H9 (cell line): ENCODE data around the gene ATF6. TPM values are rescaled to one million over a fixed set of nuclear protein-coding genes. Genes with fewer than 3 reads are reported as not detected.

Experiments
- DNase-seq: peaks from one replicate; pipeline ENCODE4 v3.0.0-alpha.2; 2017
- H2AFZ ChIP-seq: one replicate; pipeline ENCODE4 v1.6.1; 2013; ENCODE audit warnings: mild to moderate bottlenecking, low read length, control low read depth, moderate library complexity
- H2AK5ac ChIP-seq: 2 replicates; pipeline ENCODE4 v1.6.1; 2013; ENCODE audit warnings: low read length, control low read depth, mixed read lengths; ENCODE audit not compliant: insufficient read length
- H2BK120ac ChIP-seq: one replicate; pipeline ENCODE4 v1.6.1; 2013; ENCODE audit warnings: low read depth, mild to moderate bottlenecking, low read length, control low read depth, inconsistent platforms; ENCODE audit not compliant: poor library complexity, severe bottlenecking
- H2BK12ac ChIP-seq: 2 replicates; pipeline ENCODE4 v1.6.1; 2013; ENCODE audit warnings: low read length, control low read depth, mixed read lengths, low read depth; ENCODE audit not compliant: insufficient read length
- H2BK15ac ChIP-seq: 2 replicates; pipeline ENCODE4 v1.6.1; 2013; ENCODE audit warnings: low read depth, low read length, control low read depth
- H2BK20ac ChIP-seq: one replicate; pipeline ENCODE4 v1.6.1; 2013; ENCODE audit warnings: low read depth, mild to moderate bottlenecking, low read length, control low read depth, inconsistent platforms; ENCODE audit not compliant: poor library complexity, severe bottlenecking
- H2BK5ac ChIP-seq: 2 replicates; pipeline ENCODE4 v1.6.1; 2013; ENCODE audit warnings: low read length, control low read depth, mixed read lengths; ENCODE audit not compliant: insufficient read length
- H3K14ac ChIP-seq: 2 replicates; pipeline ENCODE4 v1.6.1; 2013; ENCODE audit warnings: low read length, control low read depth; ENCODE audit not compliant: insufficient read depth
- H3K18ac ChIP-seq: 2 replicates; pipeline ENCODE4 v1.6.1; 2013; ENCODE audit warnings: low read depth, mild to moderate bottlenecking, mixed read lengths, low read length, control low read depth; ENCODE audit not compliant: insufficient read length
- H3K23ac ChIP-seq: 2 replicates; pipeline ENCODE4 v1.6.1; 2013; ENCODE audit warnings: low read length, control low read depth, mixed read lengths, low read depth; ENCODE audit not compliant: insufficient read length
- H3K23me2 ChIP-seq: 2 replicates; pipeline ENCODE4 v1.6.1; 2013; ENCODE audit warnings: low read depth, mild to moderate bottlenecking, mixed read lengths, low read length, control low read depth; ENCODE audit not compliant: insufficient read length, poor library complexity, severe bottlenecking
- H3K27ac ChIP-seq: 2 replicates; pipeline ENCODE4 v1.5.1; 2013; ENCODE audit warnings: low read length, control low read depth, mixed read lengths, low read depth; ENCODE audit not compliant: insufficient read length
- H3K27me3 ChIP-seq: 2 replicates; pipeline ENCODE4 v1.6.1; 2013; ENCODE audit warnings: low read length, control low read depth, inconsistent platforms; ENCODE audit not compliant: insufficient read depth
- H3K4ac ChIP-seq: 2 replicates; pipeline ENCODE4 v1.6.1; 2013; ENCODE audit warnings: low read depth, mild to moderate bottlenecking, control low read depth, inconsistent platforms, low read length, moderate library complexity
- H3K4me1 ChIP-seq: 2 replicates; pipeline ENCODE4 v1.6.1; 2013; ENCODE audit warnings: low read length, control low read depth, inconsistent platforms; ENCODE audit not compliant: insufficient read depth
- H3K4me2 ChIP-seq: 2 replicates; pipeline ENCODE4 v1.6.1; 2013; ENCODE audit warnings: low read length, control low read depth, mixed read lengths; ENCODE audit not compliant: insufficient read length, insufficient read depth
- H3K56ac ChIP-seq: 2 replicates; pipeline ENCODE4 v1.6.1; 2013; ENCODE audit warnings: low read depth, mild to moderate bottlenecking, mixed read lengths, low read length, control low read depth; ENCODE audit not compliant: insufficient read length
- H3K79me1 ChIP-seq: 2 replicates; pipeline ENCODE4 v1.6.1; 2013; ENCODE audit warnings: low read depth, mild to moderate bottlenecking, moderate library complexity, low read length, control low read depth, inconsistent platforms; ENCODE audit not compliant: insufficient read depth, poor library complexity, severe bottlenecking
- H3K79me2 ChIP-seq: 2 replicates; pipeline ENCODE4 v1.6.1; 2013; ENCODE audit warnings: low read length, control low read depth, inconsistent platforms; ENCODE audit not compliant: insufficient read depth
- H3K9ac ChIP-seq: 2 replicates; pipeline ENCODE4 v1.6.1; 2013; ENCODE audit warnings: low read length, control low read depth, mixed read lengths; ENCODE audit not compliant: insufficient read length; ENCODE audit errors: extremely low read depth
- H3K9me3 ChIP-seq: one replicate; pipeline ENCODE4 v1.6.1; 2013; ENCODE audit warnings: low read depth, low read length, inconsistent platforms; ENCODE audit not compliant: control insufficient read depth
- H3T11ph ChIP-seq: one replicate; pipeline ENCODE4 v1.6.1; 2013; ENCODE audit warnings: mild to moderate bottlenecking, low read length, control low read depth, inconsistent platforms
- H4K20me1 ChIP-seq: one replicate; pipeline ENCODE4 v1.6.1; 2013; ENCODE audit not compliant: control insufficient read depth, insufficient read length, insufficient read depth
- H4K5ac ChIP-seq: 2 replicates; pipeline ENCODE4 v1.6.1; 2013; ENCODE audit warnings: low read depth, mild to moderate bottlenecking, mixed read lengths, low read length, control low read depth; ENCODE audit not compliant: insufficient read length
- H4K8ac ChIP-seq: replicated peaks from 2 replicates; pipeline ENCODE4 v1.6.1; 2013; ENCODE audit warnings: low read length, control low read depth, mixed read lengths, low read depth; ENCODE audit not compliant: insufficient read length
- H4K91ac ChIP-seq: 2 replicates; pipeline ENCODE4 v1.6.1; 2013; ENCODE audit warnings: low read depth, mild to moderate bottlenecking, moderate library complexity, mixed read lengths, low read length, control low read depth; ENCODE audit not compliant: insufficient read length
- H3K27ac Mint-ChIP-seq, 3 experiments: 2 replicates in 2 of 3; 3 replicates in 1 of 3; pipeline ENCODE4 v1.8.0; 2020 to 2021; ENCODE audit warnings: mixed read lengths in 3 of 3, mild to moderate bottlenecking in 1 of 3, moderate library complexity in 1 of 3
- H3K27me3 Mint-ChIP-seq: 2 replicates; pipeline ENCODE4 v1.8.0; 2021; ENCODE audit warnings: low read depth, mild to moderate bottlenecking, moderate library complexity, mixed read lengths
- H3K36me3 Mint-ChIP-seq, 3 experiments: 2 replicates in 2 of 3; 3 replicates in 1 of 3; pipeline ENCODE4 v1.8.0; 2020 to 2021; ENCODE audit warnings: low read depth in 3 of 3, mixed read lengths in 3 of 3; ENCODE audit not compliant: insufficient read depth in 1 of 3
- H3K4me1 Mint-ChIP-seq, 2 experiments: 2 replicates each; pipeline ENCODE4 v1.8.0; 2020; ENCODE audit warnings: mixed read lengths in 2 of 2
- H3K4me3 Mint-ChIP-seq, 2 experiments: 2 replicates in 1 of 2; 3 replicates in 1 of 2; pipeline ENCODE4 v1.8.0; 2020 to 2021; ENCODE audit warnings: mild to moderate bottlenecking in 2 of 2, mixed read lengths in 2 of 2, moderate library complexity in 1 of 2
- H3K9me3 Mint-ChIP-seq, 2 experiments: 2 replicates in 1 of 2; 3 replicates in 1 of 2; pipeline ENCODE4 v1.8.0; 2020; ENCODE audit warnings: mild to moderate bottlenecking in 2 of 2, mixed read lengths in 2 of 2, moderate library complexity in 1 of 2
- WGBS: extraction: QIAGEN DNeasy Blood & Tissue Kit; methylation state at CpG from one replicate; pipeline ENCODE4 v1.1.7; 2013; ENCODE audit warnings: missing lambda C conversion rate, low lambda C conversion rate, mixed read lengths; ENCODE audit not compliant: insufficient read length; ENCODE audit errors: extremely low coverage; 5-methylcytosine and 5-hydroxymethylcytosine counted together
- total RNA-seq: library from RNA; stranded (reverse); gene quantifications from 2 replicates; pipeline ENCODE4 v1.2.1, GENCODE V29; 2021
- TF ChIP-seq, protein P1 (sequence below): fragments of 200-600 bp; sonication (generic); conservative IDR thresholded peaks from 3 replicates; pipeline ENCODE4 v1.8.0; 2021; ENCODE audit warnings: antibody characterized with exemption, mild to moderate bottlenecking

Gene ATF6
- total RNA-seq, 1 experiment from 2014 or later = 11.2 TPM

GRCh38 chr1:161866241-161866640, 100.1 kb downstream of the ATF6 start:
- no peaks in the 10 kb centered on the region for H3K79me2 ChIP-seq
- H3K4me2 ChIP-seq = no peak overlapping the region
- H3K4ac ChIP-seq = no peak overlapping the region
- no peak overlapping the region for H2BK20ac ChIP-seq
- DNase-seq = no peak
- no peak overlapping the region for H4K8ac ChIP-seq
- H3K9ac ChIP-seq = no peak overlapping the region
- no peak overlapping the region for H3K23ac ChIP-seq
- H3K9me3 Mint-ChIP-seq = no peaks in the 10 kb centered on the region
- H4K20me1 ChIP-seq = no peaks in the 10 kb centered on the region
- peaks cover 0 to 1% (median 0%) of the 10 kb centered on the region in 3 experiments; a peak in 1 of 7 replicates for H3K36me3 Mint-ChIP-seq
- TF ChIP-seq, protein P1, sequence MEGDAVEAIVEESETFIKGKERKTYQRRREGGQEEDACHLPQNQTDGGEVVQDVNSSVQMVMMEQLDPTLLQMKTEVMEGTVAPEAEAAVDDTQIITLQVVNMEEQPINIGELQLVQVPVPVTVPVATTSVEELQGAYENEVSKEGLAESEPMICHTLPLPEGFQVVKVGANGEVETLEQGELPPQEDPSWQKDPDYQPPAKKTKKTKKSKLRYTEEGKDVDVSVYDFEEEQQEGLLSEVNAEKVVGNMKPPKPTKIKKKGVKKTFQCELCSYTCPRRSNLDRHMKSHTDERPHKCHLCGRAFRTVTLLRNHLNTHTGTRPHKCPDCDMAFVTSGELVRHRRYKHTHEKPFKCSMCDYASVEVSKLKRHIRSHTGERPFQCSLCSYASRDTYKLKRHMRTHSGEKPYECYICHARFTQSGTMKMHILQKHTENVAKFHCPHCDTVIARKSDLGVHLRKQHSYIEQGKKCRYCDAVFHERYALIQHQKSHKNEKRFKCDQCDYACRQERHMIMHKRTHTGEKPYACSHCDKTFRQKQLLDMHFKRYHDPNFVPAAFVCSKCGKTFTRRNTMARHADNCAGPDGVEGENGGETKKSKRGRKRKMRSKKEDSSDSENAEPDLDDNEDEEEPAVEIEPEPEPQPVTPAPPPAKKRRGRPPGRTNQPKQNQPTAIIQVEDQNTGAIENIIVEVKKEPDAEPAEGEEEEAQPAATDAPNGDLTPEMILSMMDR = no peak
- no peak overlapping the region for H3K4me3 Mint-ChIP-seq
- WGBS = no CpG with 5 or more reads among the region's 3 CpGs
- H3K27me3 ChIP-seq = no peaks in the 10 kb centered on the region
- H2AFZ ChIP-seq = no peak overlapping the region
- H3K23me2 ChIP-seq = no peaks in the 10 kb centered on the region
- H2BK15ac ChIP-seq = no peak overlapping the region
- no peaks in the 10 kb centered on the region for H3K79me1 ChIP-seq
- H3K9me3 ChIP-seq = no peaks in the 10 kb centered on the region
- H3K56ac ChIP-seq = no peak overlapping the region
- H3T11ph ChIP-seq = no peak overlapping the region
- H2AK5ac ChIP-seq = no peak overlapping the region
- H4K5ac ChIP-seq = no peak overlapping the region
- no peaks in the 10 kb centered on the region for H3K27me3 Mint-ChIP-seq
- H3K18ac ChIP-seq = no peak overlapping the region
- H3K4me1 ChIP-seq = no peaks in the 10 kb centered on the region
- no peak overlapping the region for H2BK120ac ChIP-seq
- H2BK5ac ChIP-seq = no peak overlapping the region
- no peak overlapping the region for H3K27ac Mint-ChIP-seq
- H4K91ac ChIP-seq = no peak overlapping the region
- H3K27ac ChIP-seq = no peak overlapping the region
- peaks cover 0 to 4% of the 10 kb centered on the region in 2 experiments; a peak in 2 of 4 replicates for H3K4me1 Mint-ChIP-seq
- H2BK12ac ChIP-seq = no peak overlapping the region
- no peak overlapping the region for H3K14ac ChIP-seq
